ENCODE data around the gene CARNS1. TPM values are rescaled to one million over a fixed set of nuclear protein-coding genes. Genes with fewer than 3 reads are reported as not detected.

Gene CARNS1
- total and polyA plus RNA-seq, 2 experiments from 2014 or later = 1.4 to 2.1 TPM

GRCh38 chr11:67438158-67438902 is 22.9 kb downstream of the CARNS1 start:
- no peaks in the 10 kb centered on the region for H3K9me3 ChIP-seq (ENCODE audit: low read depth)
- H3K27me3 ChIP-seq = no peaks in the 10 kb centered on the region
- no peaks in the 10 kb centered on the region for H3K4me1 ChIP-seq (ENCODE audit: low read depth)
- peak overlapping the region; percentile 34 for H3K27ac ChIP-seq
- H3K4me3 ChIP-seq = no peak overlapping the region
- TF ChIP-seq, protein P1, sequence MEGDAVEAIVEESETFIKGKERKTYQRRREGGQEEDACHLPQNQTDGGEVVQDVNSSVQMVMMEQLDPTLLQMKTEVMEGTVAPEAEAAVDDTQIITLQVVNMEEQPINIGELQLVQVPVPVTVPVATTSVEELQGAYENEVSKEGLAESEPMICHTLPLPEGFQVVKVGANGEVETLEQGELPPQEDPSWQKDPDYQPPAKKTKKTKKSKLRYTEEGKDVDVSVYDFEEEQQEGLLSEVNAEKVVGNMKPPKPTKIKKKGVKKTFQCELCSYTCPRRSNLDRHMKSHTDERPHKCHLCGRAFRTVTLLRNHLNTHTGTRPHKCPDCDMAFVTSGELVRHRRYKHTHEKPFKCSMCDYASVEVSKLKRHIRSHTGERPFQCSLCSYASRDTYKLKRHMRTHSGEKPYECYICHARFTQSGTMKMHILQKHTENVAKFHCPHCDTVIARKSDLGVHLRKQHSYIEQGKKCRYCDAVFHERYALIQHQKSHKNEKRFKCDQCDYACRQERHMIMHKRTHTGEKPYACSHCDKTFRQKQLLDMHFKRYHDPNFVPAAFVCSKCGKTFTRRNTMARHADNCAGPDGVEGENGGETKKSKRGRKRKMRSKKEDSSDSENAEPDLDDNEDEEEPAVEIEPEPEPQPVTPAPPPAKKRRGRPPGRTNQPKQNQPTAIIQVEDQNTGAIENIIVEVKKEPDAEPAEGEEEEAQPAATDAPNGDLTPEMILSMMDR (IDR thresholded peaks at IDR 0.05; ENCODE audit: low read depth, low read length) = no peak
- peaks cover 12% of the 10 kb centered on the region for H3K36me3 ChIP-seq
- no peak for DNase-seq (ENCODE audit: low read depth in 1 of 2, low spot score in 1 of 2)

DNA sequence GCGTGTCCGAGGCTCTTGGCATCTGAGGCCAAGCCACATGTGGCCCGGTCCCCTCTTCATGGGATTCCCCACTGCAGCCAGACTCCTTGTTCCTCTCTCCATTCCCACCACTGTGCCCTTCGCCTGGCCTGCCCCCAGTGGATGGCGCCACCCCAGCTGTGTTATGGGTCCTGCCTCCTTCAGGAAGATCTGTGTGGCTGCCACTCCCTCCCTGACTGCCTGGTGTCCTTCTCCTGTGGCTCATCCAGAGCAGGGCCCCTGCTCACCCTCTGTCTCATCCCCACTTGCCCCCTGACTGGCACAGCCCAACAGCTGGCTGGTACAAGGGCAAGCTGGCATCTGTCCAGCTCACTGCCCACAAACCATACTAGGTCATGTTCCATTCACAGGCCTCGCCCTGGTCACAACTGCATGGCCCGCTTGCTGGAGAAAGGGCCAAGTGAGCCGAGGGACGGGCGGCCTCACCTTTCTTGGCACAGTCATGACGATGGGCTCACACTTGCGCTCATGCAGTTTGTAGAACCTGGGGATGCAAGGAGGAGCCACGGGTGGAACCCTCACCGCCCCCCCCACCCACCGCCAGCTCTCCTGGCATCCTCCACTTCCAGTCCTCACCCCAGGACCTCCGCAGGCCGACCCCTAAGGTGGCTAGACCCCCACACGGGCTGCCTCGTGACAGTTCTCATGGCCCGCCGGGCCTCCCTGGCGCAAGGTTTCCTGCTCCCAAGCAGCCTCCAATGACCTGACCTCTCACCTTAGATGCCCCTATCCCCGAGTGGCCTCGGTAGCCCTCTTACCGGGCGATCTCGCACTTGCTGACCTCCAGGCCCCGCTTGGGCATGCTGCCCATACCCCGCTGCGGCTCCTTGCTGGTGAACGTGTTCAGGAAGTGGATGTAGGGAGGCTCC is 24.1 kb downstream of the CARNS1 start:
- peak overlapping the region; percentile 34 for H3K27ac ChIP-seq
- TF ChIP-seq, protein P1 (IDR thresholded peaks at IDR 0.05; ENCODE audit: low read depth, low read length) = no peak
- H3K27me3 ChIP-seq = no peaks in the 10 kb centered on the region
- no peaks in the 10 kb centered on the region for H3K9me3 ChIP-seq (ENCODE audit: low read depth)
- no peaks in the 10 kb centered on the region for H3K4me1 ChIP-seq (ENCODE audit: low read depth)
- H3K4me3 ChIP-seq = no peak overlapping the region
- DNase-seq (ENCODE audit: low read depth in 1 of 2, low spot score in 1 of 2) = peak in 1 of 2 donors; percentile 17
- H3K36me3 ChIP-seq = peaks cover 3% of the 10 kb centered on the region

GRCh38 chr11:67440229-67441097 is 25.0 kb downstream of the CARNS1 start:
- no peaks in the 10 kb centered on the region for H3K9me3 ChIP-seq (ENCODE audit: low read depth)
- no peak for DNase-seq (ENCODE audit: low read depth in 1 of 2, low spot score in 1 of 2)
- no peaks in the 10 kb centered on the region for H3K27me3 ChIP-seq
- TF ChIP-seq, protein P1 (IDR thresholded peaks at IDR 0.05; ENCODE audit: low read depth, low read length) = no peak
- no peaks in the 10 kb centered on the region for H3K4me1 ChIP-seq (ENCODE audit: low read depth)
- no peak overlapping the region for H3K27ac ChIP-seq
- H3K4me3 ChIP-seq = no peak overlapping the region
- peaks cover 3% of the 10 kb centered on the region for H3K36me3 ChIP-seq

DNA sequence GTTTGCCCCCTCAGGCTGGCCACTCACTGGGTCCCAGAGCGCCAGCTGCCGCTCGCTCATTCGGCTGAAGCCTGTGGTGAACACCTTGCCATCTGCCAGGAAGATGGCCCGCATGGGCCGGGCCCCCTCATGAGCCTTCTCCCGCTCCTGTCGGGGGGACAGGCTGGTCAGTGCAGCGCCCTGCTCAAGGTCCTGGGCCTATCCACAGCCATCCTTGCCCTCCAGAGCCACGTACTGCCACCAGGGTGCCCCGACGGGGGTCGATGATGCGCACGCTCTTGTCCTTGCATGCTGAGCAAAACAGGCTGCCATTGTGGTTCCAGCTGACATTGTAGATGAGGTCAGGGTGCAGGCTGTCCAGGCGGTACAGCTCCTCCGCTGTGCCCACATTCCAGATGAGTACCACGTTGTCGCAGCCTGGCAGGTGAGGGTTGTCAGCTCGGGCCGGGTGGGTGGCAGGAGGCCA is 25.7 kb downstream of the CARNS1 start:
- DNase-seq (ENCODE audit: low read depth in 1 of 2, low spot score in 1 of 2) = no peak
- Histone ChIP-seq H3K27me3 (no peaks in the 10 kb centered on the region), H3K4me1 (ENCODE audit: low read depth) (no peaks in the 10 kb centered on the region), H3K27ac (no peak overlapping the region), H3K9me3 (ENCODE audit: low read depth) (no peaks in the 10 kb centered on the region), H3K4me3 (no peak overlapping the region), H3K36me3 (peaks cover 3% of the 10 kb centered on the region)
- TF ChIP-seq, protein P1 (IDR thresholded peaks at IDR 0.05; ENCODE audit: low read depth, low read length) = no peak
